CD4-positive, CD25-positive, alpha-beta regulatory T cell (primary cell): ENCODE measurements around the gene NEURL1B. TPM values are rescaled to one million over a fixed set of nuclear protein-coding genes. Genes with fewer than 3 reads are reported as not detected.

Experiments
- ATAC-seq, 2 donors: fragments of 150-1000 bp; cut with Tn5 transposase; one replicate each; pipeline ENCODE4 v1.10.0; 2021; ENCODE audit warnings: low read depth in 2 of 2, moderate number of reproducible peaks in 2 of 2, moderate library complexity in 1 of 2
- DNase-seq, 3 donors: peaks; one replicate each; pipeline versions ENCODE4 v3.0.0 to v3.0.0-alpha.2; 2012 to 2022; ENCODE audit warnings: mixed read lengths in 1 of 3
- H3K27ac ChIP-seq: one replicate; pipeline ENCODE4 v1.7.0; 2013; ENCODE audit warnings: mild to moderate bottlenecking, low read length; ENCODE audit not compliant: insufficient read depth, poor library complexity, severe bottlenecking
- H3K27me3 ChIP-seq: one replicate; pipeline ENCODE4 v1.7.0; 2013; ENCODE audit warnings: low read length; ENCODE audit not compliant: control insufficient read depth, insufficient read depth
- H3K36me3 ChIP-seq: one replicate; pipeline ENCODE4 v1.7.0; 2013; ENCODE audit warnings: mild to moderate bottlenecking, low read length, moderate library complexity; ENCODE audit not compliant: control insufficient read depth, insufficient read depth
- H3K4me1 ChIP-seq: 2 replicates; pipeline ENCODE4 v1.7.0; 2013; ENCODE audit warnings: mild to moderate bottlenecking, low read length; ENCODE audit not compliant: insufficient read depth, control insufficient read depth, poor library complexity, severe bottlenecking
- H3K4me3 ChIP-seq: one replicate; pipeline ENCODE4 v1.7.0; 2013; ENCODE audit warnings: low read depth, mild to moderate bottlenecking, low read length, moderate library complexity
- H3K9me3 ChIP-seq, 2 experiments: 1 replicate in 1 of 2; 2 replicates in 1 of 2; pipeline ENCODE4 v1.7.0; 2013; ENCODE audit warnings: low read length in 2 of 2, mild to moderate bottlenecking in 1 of 2, moderate library complexity in 1 of 2; ENCODE audit not compliant: control insufficient read depth in 2 of 2
- H3K27ac Mint-ChIP-seq, 3 donors: one replicate each; pipeline ENCODE4 v1.8.0; 2020 to 2022; ENCODE audit warnings: mild to moderate bottlenecking in 3 of 3, mixed read lengths in 3 of 3, moderate library complexity in 2 of 3
- H3K27me3 Mint-ChIP-seq: one replicate; pipeline ENCODE4 v1.8.0; 2022; ENCODE audit warnings: mild to moderate bottlenecking, mixed read lengths
- H3K36me3 Mint-ChIP-seq: one replicate; pipeline ENCODE4 v1.8.0; 2020; ENCODE audit warnings: mixed read lengths
- H3K4me1 Mint-ChIP-seq, 4 donors: one replicate each; pipeline ENCODE4 v1.8.0; 2020 to 2022; ENCODE audit warnings: mixed read lengths in 4 of 4, mild to moderate bottlenecking in 1 of 4
- H3K4me3 Mint-ChIP-seq, 4 donors: one replicate each; pipeline ENCODE4 v1.8.0; 2020 to 2022; ENCODE audit warnings: mild to moderate bottlenecking in 4 of 4, mixed read lengths in 4 of 4, moderate library complexity in 3 of 4
- H3K9me3 Mint-ChIP-seq, 7 donors: one replicate each; pipeline ENCODE4 v1.8.0; 2020 to 2022; ENCODE audit warnings: mixed read lengths in 7 of 7, mild to moderate bottlenecking in 3 of 7, moderate library complexity in 2 of 7
- polyA plus RNA-seq, 4 donors: library from polyadenylated mRNA; unstranded; fragments of 300-500 nt; fragmentation: Illumina TruSeq; gene quantifications; one replicate each; pipeline ENCODE4 v1.2.3, GENCODE V29; 2021
- total RNA-seq: library from RNA; stranded (reverse); gene quantifications from one replicate; pipeline ENCODE4 v1.2.3, GENCODE V29; 2022

The NEURL1B gene
- total and polyA plus RNA-seq, 5 donors from 2014 or later = 0.22 TPM; not detected in 4

GRCh38 chr5:172696171-172696849 is 55.2 kb downstream of the NEURL1B start:
- H3K9me3 Mint-ChIP-seq = no peaks in the 10 kb centered on the region
- H3K27me3 ChIP-seq = peaks cover 3% of the 10 kb centered on the region
- H3K4me3 Mint-ChIP-seq = peak overlapping the region in 3 of 4 donors; percentile 29 to 94 (median 71)
- no peaks in the 10 kb centered on the region for H3K36me3 ChIP-seq
- peaks cover 21% of the 10 kb centered on the region for H3K27me3 Mint-ChIP-seq
- H3K27ac Mint-ChIP-seq = peak overlapping the region in 1 of 3 donors; percentile 96
- no peak for ATAC-seq
- no peak overlapping the region for H3K27ac ChIP-seq
- no peak overlapping the region for H3K4me3 ChIP-seq
- peaks cover 10% of the 10 kb centered on the region for H3K4me1 ChIP-seq
- H3K9me3 ChIP-seq = no peaks in the 10 kb centered on the region
- H3K4me1 Mint-ChIP-seq = peaks cover 0 to 16% (median 12%) of the 10 kb centered on the region in 4 donors
- no peak for DNase-seq
- H3K36me3 Mint-ChIP-seq = no peaks in the 10 kb centered on the region

- peak; percentile 92 to 94 for ATAC-seq
- H3K36me3 ChIP-seq = no peaks in the 10 kb centered on the region
- peaks cover 0 to 16% (median 12%) of the 10 kb centered on the region in 4 donors for H3K4me1 Mint-ChIP-seq
- H3K4me3 ChIP-seq = peak overlapping the region; percentile 81
- H3K27me3 ChIP-seq = peaks cover 4% of the 10 kb centered on the region
- DNase-seq = peak; percentile 71 to 90 (median 81)
- H3K9me3 ChIP-seq = no peaks in the 10 kb centered on the region
- peak overlapping the region; percentile 96 to 98 (median 97) for H3K27ac Mint-ChIP-seq
- H3K27ac ChIP-seq = peak overlapping the region; percentile 42
- peaks cover 10% of the 10 kb centered on the region for H3K4me1 ChIP-seq
- peak overlapping the region; percentile 91 to 98 (median 96) for H3K4me3 Mint-ChIP-seq
- H3K36me3 Mint-ChIP-seq = no peaks in the 10 kb centered on the region
- H3K9me3 Mint-ChIP-seq = no peaks in the 10 kb centered on the region
- peaks cover 30% of the 10 kb centered on the region for H3K27me3 Mint-ChIP-seq
Measured at GRCh38 chr5:172697123-172698121, 56.4 kb downstream of the NEURL1B start.

- Mint-ChIP-seq H3K4me3 (no peak overlapping the region), H3K27me3 (peaks cover 44% of the 10 kb centered on the region)
Measured at GRCh38 chr5:172699423-172699822, 58.4 kb downstream of the NEURL1B start.

GRCh38 chr5:172699999-172700364 is 58.9 kb downstream of the NEURL1B start:
- Histone ChIP-seq H3K27ac (no peak overlapping the region), H3K4me3 (no peak overlapping the region), H3K36me3 (no peaks in the 10 kb centered on the region), H3K27me3 (peaks cover 7% of the 10 kb centered on the region), H3K9me3 (no peaks in the 10 kb centered on the region), H3K4me1 (peaks cover 10% of the 10 kb centered on the region)
- DNase-seq = no peak
- H3K9me3 Mint-ChIP-seq = no peaks in the 10 kb centered on the region
- H3K36me3 Mint-ChIP-seq = no peaks in the 10 kb centered on the region
- no peak overlapping the region for H3K27ac Mint-ChIP-seq
- ATAC-seq = no peak
- H3K4me1 Mint-ChIP-seq = peaks cover 0 to 16% (median 12%) of the 10 kb centered on the region in 4 donors
- H3K4me3 Mint-ChIP-seq = no peak overlapping the region
- H3K27me3 Mint-ChIP-seq = peaks cover 44% of the 10 kb centered on the region

More at GRCh38 chr5:172699423-172699822, 58.4 kb downstream of the NEURL1B start:
- peaks cover 0 to 16% (median 12%) of the 10 kb centered on the region in 4 donors for H3K4me1 Mint-ChIP-seq
- ATAC-seq = no peak
- Histone ChIP-seq H3K9me3 (no peaks in the 10 kb centered on the region), H3K4me3 (no peak overlapping the region), H3K4me1 (peaks cover 10% of the 10 kb centered on the region), H3K36me3 (no peaks in the 10 kb centered on the region), H3K27me3 (peaks cover 4% of the 10 kb centered on the region), H3K27ac (no peak overlapping the region)
- H3K27ac Mint-ChIP-seq = peak overlapping the region in 1 of 3 donors; percentile 7
- no peak for DNase-seq
- H3K9me3 Mint-ChIP-seq = no peaks in the 10 kb centered on the region
- no peaks in the 10 kb centered on the region for H3K36me3 Mint-ChIP-seq

- H3K36me3 Mint-ChIP-seq = no peaks in the 10 kb centered on the region
- no peak for DNase-seq
- no peak for ATAC-seq
- Histone ChIP-seq H3K4me3 (no peak overlapping the region), H3K27me3 (peaks cover 7% of the 10 kb centered on the region), H3K4me1 (peaks cover 10% of the 10 kb centered on the region), H3K9me3 (no peaks in the 10 kb centered on the region), H3K36me3 (no peaks in the 10 kb centered on the region), H3K27ac (no peak overlapping the region)
- no peaks in the 10 kb centered on the region for H3K9me3 Mint-ChIP-seq
- no peak overlapping the region for H3K27ac Mint-ChIP-seq
- peaks cover 45% of the 10 kb centered on the region for H3K27me3 Mint-ChIP-seq
- no peak overlapping the region for H3K4me3 Mint-ChIP-seq
- H3K4me1 Mint-ChIP-seq = peaks cover 0 to 16% (median 12%) of the 10 kb centered on the region in 4 donors
Measured at GRCh38 chr5:172700365-172701290, 59.6 kb downstream of the NEURL1B start.

- Mint-ChIP-seq H3K9me3 (no peaks in the 10 kb centered on the region), H3K36me3 (no peaks in the 10 kb centered on the region), H3K27ac (no peak overlapping the region), H3K4me3 (no peak overlapping the region), H3K4me1 (peaks cover 0 to 16% (median 12%) of the 10 kb centered on the region in 4 donors), H3K27me3 (peaks cover 46% of the 10 kb centered on the region)
- H3K27ac ChIP-seq = no peak overlapping the region
- no peaks in the 10 kb centered on the region for H3K36me3 ChIP-seq
- no peaks in the 10 kb centered on the region for H3K9me3 ChIP-seq
- ATAC-seq (no peak), DNase-seq (no peak)
- no peak overlapping the region for H3K4me3 ChIP-seq
- peaks cover 9% of the 10 kb centered on the region for H3K27me3 ChIP-seq
- peaks cover 10% of the 10 kb centered on the region for H3K4me1 ChIP-seq
Measured at GRCh38 chr5:172701291-172701656, 60.2 kb downstream of the NEURL1B start.

- H3K27ac Mint-ChIP-seq = no peak overlapping the region
- H3K36me3 Mint-ChIP-seq = no peaks in the 10 kb centered on the region
- Histone ChIP-seq H3K4me1 (no peaks in the 10 kb centered on the region), H3K27me3 (peaks cover 9% of the 10 kb centered on the region), H3K36me3 (no peaks in the 10 kb centered on the region), H3K9me3 (no peaks in the 10 kb centered on the region), H3K27ac (no peak overlapping the region), H3K4me3 (no peak overlapping the region)
- H3K4me1 Mint-ChIP-seq = peaks cover 0 to 6% (median 3%) of the 10 kb centered on the region in 4 donors
- no peak overlapping the region for H3K4me3 Mint-ChIP-seq
- H3K27me3 Mint-ChIP-seq = peaks cover 47% of the 10 kb centered on the region
- no peak for DNase-seq
- ATAC-seq = no peak
- peaks cover 0 to 1% (median 0%) of the 10 kb centered on the region in 7 donors for H3K9me3 Mint-ChIP-seq
Measured at GRCh38 chr5:172703952-172704351, 62.9 kb downstream of the NEURL1B start.
